HG03575 (cell line): ENCODE measurements around the gene SUCLG2.

Experiments
- ATAC-seq: cut with Tn5 transposase; IDR thresholded peaks from one replicate; pipeline ENCODE4 v1.9.1; 2021; ENCODE audit not compliant: unreplicated experiment, insufficient number of reproducible peaks, low FRiP score; ENCODE audit errors: extremely low read depth

Gene SUCLG2

DNA sequence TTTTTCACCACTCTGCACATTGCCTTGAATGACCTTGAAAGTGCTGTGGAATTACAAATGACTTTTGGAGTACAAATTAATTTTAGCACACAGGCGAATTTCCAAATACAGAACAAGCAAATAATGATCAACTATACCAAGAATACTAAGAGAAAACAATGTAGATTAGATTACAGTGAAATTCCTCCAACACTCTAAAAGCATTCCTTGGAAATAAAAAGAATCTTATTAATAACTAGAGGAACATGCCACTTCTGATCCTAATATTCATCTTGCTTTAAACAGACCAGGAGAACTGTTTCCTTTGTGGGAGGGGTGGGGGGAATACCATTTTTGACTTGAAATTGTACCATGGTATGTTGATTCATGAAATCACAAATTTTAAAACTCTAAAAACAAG lies 167.5 kb downstream of the SUCLG2 start:
- ATAC-seq = no peak

DNA sequence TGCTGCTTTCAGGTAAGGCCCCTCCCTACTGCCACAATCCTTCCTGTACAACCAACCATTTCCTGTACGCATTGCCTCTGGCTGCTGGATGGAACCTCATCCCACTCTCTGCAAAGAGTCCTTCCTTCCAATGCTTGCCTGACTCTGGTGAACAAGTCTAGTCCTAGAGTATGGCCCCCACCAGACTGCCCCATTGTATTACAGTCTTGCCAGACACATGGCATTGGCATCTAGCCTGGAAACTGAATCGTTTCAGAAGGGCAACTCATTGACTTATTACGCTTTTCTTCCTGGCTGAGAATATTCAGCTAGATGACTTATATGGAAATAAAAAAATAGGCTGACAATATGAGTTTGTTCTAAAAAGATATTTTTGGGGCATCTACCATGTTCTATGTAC lies 170.3 kb downstream of the SUCLG2 start:
- no peak for ATAC-seq

DNA sequence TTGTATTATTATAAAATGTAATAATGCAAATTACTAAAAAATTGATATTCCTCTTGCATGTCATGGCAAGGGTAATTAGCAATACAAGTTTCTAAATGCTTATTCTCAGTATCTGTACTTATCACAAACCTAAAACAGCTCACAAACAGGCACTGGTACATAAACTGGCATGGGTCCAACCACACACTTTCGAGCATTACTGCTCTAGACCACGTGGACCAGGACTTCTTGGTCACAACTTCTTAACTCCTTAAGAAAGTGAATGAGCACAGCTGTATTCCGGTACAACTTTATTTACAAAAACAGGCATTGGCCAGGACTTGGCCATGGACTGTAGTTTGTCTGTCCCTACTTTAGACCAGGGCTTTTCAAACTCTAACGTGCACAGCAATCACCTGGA lies 173.3 kb downstream of the SUCLG2 start:
- ATAC-seq = no peak

DNA sequence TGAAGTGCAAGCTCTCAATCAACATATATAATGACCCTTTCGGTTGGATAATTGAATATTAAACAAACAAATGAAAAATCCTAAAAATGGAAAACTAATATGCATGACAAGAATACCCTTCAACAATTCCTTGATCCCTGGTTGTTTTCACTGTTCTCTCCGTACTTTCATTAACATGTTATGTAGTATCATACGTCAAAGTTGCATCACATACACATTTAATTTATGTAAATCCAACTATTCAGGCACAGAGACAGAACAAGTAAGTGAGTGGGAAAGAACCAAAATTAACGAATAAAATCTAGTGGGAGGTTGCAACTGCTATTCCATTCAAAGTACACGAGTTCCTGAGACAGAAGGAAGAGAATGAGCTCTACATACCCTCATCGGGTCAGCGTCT lies 176.0 kb downstream of the SUCLG2 start:
- no peak for ATAC-seq

DNA sequence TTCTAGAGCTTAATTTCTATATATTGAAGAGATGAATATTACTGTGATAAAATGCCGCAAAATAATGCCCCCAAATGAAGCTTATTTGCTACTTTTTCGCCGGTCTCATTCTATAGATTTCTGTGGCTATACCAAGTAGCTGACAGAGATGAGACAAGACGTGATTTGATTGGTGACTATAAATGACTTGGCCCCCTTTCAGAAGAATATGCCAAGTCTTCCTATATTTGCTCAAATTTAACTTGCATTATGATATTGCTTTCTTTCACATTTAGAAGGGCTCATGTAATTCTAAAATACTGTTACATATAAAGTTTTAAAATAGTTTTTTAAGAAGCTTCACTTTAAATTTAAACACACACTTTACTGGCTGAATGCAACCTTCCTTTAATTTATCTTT lies 180.1 kb downstream of the SUCLG2 start:
- no peak for ATAC-seq

DNA sequence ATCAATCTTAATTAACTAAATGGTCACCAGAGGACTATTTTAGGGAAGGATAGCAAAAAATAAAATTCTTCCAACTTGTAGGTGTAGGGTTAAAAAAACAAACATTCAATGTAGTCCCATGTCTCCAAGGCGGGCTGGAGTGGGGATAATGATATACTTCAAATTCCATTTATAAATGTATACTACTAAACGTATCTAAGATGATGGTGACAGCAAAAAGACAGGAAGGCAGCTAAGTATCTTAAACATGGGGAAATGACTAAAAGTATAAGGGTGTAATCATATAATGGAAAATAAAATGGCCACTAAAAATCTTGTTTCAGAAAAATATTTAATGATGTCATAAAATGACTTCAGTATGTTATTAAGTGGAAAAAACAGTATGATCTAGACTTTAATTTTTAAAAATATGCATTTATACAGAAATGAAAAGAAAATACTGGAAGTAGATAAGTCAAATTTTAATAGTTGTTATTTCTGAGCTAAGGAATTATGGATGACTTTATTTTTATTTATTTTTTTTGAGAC lies 181.7 kb downstream of the SUCLG2 start:
- no peak for ATAC-seq

- ATAC-seq = no peak
Observed at GRCh38 chr3:67470207-67470606, 184.2 kb downstream of the SUCLG2 start.

DNA sequence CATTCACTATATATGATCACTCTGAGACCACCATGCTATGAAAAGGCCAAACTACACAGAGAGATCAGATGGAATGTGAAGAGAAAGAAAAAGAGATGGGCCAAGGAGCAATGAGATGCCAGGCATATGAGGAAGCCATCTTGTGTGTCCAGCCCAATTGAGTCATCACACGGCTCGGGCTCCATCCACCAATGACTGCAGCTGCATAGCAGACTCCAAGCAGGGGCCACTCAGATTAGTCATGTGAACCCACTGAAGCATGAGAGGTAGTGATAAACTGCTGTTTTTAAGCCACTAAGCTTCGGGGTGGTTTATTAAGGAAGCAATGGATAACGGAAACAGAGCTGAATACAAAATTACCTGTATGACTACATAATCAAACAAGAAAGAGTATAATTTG lies 185.9 kb downstream of the SUCLG2 start:
- no peak for ATAC-seq

DNA sequence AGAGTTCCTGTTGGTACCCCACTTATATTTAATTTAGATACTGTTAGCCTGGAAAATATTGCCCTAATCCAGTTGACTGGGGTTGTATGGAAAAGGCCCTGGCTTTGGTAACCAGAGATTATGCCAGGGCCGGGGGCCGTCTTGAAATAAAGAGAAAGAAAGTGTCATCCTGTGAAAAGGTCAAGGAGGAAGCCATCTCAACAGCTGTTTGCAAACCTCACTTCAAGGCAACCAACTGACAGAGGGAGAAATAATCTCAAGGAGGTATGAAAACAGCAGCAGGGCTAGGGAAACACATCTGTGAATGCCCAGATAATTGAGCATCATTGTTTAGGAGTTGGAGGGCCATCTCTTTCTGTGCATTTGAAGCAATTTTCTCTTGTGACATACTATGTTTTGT lies 190.8 kb downstream of the SUCLG2 start:
- no peak for ATAC-seq

DNA sequence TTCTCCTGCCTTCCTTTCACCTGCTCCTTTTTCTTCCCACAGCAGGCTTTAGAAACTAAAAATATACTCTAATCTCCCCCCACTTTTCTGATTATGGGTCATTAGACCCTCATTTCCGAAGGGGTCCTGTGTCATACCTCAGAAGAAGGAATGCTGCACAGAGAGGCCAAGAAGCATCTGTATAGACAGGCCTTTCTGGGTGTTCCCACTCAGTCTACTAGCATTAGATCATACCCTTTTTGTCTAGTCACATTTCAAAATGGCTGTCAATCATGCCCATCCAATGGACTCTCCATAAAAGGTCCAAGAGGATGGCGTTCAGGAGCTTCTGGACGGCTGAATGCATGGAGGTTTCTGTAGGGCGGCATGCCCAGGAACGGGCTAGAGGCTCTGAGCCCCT lies 192.2 kb downstream of the SUCLG2 start:
- no peak for ATAC-seq

DNA sequence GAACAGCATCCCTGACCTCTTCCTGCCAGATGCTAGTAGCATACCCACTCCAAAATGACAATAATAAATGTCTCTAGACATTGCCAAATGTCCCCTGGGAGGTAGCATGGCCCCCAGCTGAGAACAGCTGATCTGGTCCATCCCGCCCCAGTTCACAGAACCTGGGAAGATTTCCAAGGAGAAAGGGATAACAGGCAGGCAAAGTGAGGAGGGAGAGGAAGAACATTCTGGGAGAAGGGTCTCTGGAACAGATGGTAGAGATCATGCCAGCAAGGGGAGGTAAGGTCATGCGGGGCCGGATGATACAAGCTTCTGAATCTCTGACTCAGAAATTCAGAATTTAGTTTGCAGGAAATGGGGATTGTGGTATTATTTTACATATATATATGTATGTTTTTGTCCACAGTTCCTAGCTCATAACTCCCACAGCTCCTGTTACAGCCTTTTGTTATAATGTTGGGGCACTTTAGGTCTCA lies 192.7 kb downstream of the SUCLG2 start:
- ATAC-seq = no peak

DNA sequence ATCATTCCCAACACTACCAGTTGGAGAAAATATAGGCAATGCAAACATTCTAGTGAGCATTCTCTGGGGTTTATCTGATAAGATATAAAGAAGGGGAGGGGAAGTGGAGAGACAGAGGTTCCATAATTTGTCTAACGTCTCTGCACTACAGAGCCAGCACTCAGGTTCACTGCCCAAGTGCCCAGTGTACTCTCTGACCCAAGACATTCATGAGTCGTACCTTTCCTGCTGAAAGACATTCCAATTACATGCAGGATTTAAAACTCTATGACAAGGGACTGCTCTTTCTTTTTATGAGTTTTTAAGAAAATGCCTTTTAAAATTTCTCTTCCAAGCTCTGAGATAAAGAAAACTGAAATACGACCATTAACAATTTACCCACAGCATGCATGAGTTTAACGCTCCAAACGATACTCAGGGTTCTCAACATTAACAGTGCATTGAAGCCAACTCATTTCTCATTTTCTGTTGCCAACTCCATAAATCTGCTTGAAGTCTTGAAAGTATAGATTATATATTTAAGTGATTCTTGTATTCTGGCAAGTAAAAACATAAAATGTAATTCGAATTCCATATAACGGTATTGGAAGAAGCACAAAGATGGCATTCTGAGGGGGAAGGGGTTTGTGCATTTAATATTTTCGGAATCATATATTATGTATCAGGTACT lies 193.4 kb downstream of the SUCLG2 start:
- ATAC-seq = no peak

DNA sequence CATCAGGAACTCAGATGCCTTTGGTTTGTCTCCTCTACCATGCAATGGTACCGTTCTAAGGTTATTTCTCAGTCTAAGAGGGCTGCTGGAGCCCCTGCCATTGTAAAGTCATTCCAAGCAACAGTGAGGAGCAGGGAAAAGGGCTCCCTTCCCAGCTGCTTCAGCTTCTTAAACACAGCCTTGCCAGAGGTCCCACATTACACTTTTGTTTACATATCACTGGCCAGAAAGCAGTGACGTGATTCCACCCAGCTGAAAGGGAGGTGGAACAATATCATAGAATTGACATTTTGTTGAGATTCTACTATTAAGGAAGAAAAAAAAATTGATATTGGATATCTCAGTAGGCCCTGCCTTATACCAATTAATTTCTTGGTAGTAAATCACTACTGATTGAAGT lies 194.6 kb downstream of the SUCLG2 start:
- no peak for ATAC-seq

DNA sequence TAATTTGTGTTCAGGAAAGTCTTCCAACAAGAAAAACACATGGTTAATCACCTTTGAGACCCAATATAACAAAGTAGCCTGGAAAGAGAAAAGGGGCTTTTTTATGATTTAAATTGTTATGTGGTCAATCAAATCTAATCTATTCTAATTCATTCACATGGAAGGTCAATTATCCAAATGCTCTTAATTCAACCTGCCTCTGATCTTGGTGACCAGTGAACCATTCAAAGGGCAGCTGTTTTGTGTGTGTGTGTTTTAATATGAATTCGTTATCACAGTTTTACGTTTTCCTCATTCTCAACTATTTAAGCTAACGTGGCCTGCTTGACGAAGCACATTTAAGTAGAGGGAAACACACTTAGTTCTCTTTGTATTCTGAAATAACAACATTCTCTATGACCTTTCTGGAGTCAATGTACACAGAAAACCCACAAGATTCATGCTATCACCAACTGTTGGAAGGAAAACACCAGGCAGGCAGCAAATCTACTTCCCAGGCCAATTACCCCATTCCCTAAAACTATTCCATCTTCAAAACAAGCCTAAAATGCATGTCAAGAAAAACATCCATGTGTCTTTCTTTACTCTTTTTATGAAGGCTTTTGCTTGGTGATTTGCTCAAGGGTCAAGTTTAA lies 195.4 kb downstream of the SUCLG2 start:
- no peak for ATAC-seq

DNA sequence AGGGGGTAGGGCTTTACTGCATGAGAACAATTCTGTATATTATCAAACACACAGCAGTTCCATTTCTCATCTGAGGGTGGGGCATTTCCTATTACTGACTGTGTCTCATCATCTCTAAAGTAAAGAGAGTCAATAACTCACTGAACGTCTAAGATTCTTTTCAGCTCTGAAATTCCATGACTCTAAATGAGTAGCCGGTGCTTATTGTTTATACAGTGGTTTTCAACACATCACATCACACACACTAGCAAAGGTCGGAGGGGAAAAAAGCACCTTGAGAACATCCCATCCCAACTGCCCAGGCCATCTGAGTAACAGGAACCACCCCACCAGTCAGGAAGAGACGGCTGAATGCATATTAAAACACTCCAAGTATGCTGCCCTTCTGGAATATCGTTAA lies 196.0 kb downstream of the SUCLG2 start:
- no peak for ATAC-seq

- no peak for ATAC-seq
Observed at GRCh38 chr3:67453628-67454027, 200.8 kb downstream of the SUCLG2 start.

DNA sequence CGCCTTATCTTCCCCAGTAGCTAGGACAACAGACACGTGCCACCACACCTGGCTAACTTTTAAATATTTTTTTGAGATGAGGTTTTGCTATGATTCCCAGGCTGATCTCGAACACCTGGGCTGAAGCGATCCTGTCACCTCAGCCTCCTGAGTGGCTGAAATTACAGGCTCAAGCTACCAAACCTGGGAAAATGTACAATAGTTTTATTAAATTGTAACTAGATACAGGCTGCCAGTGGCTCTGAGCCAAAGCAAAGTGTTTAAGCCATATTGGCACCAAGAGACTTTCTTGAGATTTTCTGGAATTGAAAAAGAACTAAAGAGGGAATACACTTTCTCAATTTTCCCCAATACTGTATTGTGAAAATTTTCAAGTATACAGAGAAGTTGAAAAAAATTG lies 204.3 kb downstream of the SUCLG2 start:
- no peak for ATAC-seq

DNA sequence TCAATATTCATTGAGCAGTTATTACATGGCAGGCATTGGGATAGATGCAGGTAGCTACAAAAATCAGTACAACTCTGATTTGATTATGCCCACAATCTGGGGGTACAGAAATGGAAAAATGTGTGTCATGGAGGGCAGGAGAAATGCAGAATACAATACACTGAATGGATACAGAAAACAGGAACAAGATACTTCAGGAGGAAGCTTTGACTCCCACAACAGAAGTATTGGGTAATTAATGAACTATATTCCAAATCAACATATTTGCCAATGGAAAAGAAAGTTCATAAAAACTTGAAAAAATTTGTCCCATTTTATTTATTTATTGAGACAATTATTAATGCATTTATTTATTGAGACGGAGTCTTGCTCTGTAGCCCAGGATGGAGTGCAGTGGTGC lies 207.0 kb downstream of the SUCLG2 start:
- no peak for ATAC-seq

- no peak for ATAC-seq
Observed at GRCh38 chr3:67437789-67438188, 216.6 kb downstream of the SUCLG2 start.

- no peak for ATAC-seq
Observed at GRCh38 chr3:67437090-67437489, 217.3 kb downstream of the SUCLG2 start.

DNA sequence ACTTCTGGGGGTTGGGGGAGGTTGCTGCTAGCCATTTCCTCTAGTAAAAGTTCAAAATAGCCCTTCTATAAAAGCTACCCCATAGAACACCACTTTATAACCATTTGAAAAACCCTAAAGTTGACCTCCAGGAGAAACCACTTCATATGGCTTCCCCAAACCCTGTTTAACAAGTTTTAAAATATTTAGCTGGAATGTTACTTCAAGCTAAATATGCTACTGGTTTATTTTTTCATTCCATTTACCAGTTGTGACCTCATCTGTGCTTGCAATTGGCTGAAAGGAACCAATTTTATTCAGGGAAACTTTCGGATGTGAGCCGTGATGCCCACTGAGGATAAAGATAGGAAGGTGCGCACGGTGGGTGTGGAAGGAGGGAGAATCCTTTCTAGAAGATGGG lies 221.3 kb downstream of the SUCLG2 start:
- no peak for ATAC-seq
